DMS153 treated with DMSO at 0.1 percent for 48 hours (cell line): Measurements from ENCODE around the gene SYT2.
"Not testable (repeated sequence)": the region's sequence is repeated elsewhere in the genome, so short reads cannot be mapped to it uniquely, and the experiment has no call there.

Experiments
- DNase-seq: peaks from one replicate; lab custom pipeline; 2025; ENCODE audit not compliant: unreplicated experiment; lab: John Stamatoyannopoulos, UW

The SYT2 gene

DNA sequence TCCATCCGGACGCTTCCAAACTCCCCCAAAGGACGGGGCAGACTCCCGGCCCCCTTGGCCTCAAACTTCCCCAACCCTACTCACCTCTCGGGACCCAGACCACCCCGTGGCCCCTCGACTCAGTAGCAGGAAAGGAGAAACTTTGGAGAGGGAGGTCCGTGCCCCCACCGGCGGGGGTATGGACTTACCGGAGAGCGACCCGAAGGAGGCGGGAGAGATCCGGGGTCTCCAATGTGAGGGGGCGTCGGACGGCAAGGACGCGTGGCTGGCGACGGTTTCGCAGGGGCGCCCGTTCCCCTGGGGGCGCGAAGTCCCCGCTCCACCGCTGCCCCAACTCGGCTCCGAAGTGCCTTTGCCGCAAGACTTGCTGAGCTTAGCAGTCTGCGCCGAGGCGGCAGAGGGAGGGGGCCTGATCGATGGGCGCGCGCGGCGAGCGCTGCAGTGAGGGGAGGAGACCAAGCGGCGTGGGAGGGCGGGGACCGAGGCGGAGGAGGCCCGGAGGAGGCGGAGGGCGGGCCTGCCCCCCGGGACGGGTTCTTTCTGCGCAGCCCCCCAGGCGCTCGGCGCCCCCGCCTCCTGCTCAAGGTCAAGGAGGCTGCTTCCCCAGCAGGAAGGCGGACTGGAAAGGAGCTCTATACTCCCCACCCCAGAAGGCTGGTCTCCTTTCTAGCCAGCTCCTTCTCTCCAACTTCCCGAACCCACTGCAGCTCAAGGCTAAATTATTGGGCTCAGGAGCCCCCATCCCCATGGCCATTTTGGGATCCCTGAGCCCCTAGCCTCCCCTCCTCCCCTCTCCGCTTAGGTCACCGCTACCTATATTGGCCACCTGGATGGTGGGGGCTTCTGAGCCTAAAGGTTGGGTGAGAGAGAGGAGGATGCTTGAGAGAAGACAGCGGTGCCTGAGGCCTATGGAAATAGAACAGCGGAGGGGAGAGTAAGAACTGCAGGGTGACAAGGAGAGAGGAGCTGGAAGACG lies at the start of gene SYT2:
TSS of gene SYT2 (minus strand) at position 385 of the 976 bp plus-strand sequence. CDS start 104,682 bp downstream, outside the sequence.
- DNase-seq, result peak; percentile 37

DNA sequence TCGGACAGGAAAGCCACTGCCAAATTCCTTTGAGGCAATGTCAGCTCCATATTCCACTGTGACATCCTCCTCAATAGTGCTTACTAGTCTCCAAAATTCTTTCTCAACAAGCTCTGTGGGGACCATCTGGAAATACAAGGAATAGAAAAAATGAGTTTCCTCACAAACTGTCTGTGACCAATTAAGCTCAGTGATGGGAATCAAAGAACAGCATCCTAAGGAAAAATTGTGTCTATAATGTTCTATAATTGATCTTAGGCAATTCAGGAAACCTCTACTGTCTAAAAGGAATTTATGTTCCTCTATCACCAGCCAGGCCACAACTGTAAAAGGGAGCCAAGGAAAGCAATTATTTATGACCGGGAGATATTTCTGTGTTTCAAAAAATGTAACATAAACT lies 46.1 kb upstream of the SYT2 start:
- no peak for DNase-seq

DNA sequence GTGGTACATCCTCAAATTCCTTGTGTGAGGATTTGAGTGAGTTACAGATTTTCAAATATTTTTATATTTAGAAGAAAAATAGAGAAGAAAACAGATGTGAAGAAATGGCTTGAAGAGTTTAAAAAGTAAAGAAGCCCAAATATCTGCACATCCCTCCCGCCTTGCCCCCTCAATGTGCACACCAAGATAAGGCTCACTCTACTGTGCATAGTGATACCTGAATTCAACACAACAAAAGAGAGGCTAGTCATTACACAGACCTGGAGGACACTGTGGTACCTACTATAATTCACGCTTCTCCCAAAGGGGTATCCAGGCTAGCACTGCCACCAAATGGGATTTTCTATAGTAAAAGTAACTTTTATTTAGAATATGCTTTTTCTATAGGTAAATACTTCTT lies 44.0 kb upstream of the SYT2 start:
- DNase-seq, result no peak

DNA sequence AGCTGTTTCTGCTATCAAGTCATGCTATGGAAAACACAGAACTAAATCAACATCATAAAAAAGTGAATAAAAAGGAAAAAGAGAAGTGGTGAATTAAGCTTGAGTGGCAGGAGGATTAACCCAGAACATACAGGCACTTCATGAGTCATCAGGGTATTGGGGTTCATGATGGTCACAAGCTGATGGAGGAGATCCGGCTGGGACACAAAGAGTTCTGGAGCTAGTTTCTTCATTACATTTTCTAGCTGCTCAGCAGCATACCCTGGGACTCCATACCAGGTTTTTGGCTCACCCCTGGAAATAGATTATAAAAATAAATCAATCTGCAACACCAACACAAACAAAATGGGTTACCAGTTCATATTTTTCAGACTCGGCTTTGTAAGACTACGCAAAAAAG lies 42.5 kb upstream of the SYT2 start:
- no peak for DNase-seq

DNA sequence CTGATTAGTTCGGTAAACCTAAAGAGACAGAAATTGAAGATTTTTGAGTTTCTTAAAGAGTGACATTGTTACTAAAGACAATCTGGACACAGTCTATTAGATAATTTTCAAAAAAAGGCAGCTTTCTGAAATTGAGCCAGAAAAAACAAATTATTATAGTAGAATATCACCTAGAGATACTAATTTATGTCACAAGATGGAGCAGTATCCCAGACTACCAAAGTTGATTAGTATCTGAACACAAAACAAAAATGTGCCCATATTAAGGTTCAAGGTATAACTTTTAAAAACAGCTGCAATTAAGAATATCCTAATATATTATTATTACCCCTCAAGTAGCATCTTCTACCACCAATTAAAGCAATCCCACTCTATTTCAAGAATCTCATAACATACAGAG lies 40.5 kb upstream of the SYT2 start:
- no peak for DNase-seq

DNA sequence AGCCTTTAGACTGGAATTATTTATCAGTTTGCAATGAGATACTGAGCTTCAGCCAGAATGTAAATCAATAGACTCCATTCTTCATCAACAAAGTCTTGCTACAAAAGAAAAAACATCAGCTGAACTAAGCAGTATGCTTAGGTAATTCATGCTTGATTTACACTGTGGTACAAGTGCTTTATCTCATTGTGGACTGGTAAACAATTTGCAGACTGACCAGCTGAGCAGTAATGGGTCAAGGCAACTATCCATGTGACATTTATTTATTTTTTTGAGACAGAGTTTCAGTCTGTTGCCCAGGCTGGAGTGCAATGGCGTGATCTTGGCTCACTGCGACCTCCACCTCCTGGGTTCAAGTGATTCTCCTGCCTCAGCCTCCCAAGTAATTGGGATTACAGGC lies 39.8 kb upstream of the SYT2 start:
- DNase-seq, result no peak

DNA sequence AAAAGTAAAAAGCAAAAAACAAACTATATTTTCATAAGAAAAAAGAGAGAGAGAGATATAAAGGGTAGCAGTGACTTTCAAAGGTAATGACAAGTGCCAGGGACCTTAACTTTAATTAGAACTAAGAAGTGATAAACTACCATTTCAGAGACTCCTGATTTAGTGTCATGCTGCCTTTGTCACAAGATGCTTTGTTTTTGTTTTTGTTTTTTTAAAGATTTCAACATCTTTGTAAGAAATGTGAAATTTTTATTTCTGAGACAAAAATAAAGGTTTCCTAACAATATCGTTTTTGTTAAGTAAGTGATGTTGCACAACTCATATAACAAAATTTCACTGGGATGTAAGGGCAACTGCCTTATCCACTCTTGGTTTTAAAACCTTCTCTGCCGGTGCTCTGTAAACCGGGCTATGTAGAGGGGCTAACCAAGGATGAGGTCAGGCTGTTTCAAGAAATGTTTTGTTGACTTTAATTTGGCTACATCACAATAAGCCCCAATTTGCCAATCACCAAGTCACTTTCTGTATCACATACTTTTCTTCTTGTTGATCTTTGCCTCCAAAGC lies 35.2 kb upstream of the SYT2 start:
- DNase-seq, result no peak

DNA sequence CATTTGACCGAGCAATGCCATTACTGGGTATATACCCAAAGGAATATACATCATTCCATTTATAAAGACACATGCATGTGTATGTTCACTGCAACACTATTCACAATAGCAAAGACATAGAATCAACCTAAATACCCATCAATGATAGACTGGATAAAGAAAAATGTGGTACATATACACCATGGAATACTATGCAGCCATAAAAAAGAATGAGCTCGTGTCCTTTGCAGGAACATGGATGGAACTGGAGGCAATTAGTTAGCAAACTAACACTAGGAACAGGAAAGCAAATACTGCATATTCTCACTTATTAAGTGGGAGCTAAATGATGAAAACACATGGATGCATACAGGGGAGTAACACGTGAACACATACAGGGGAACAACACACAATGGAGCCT lies 34.5 kb upstream of the SYT2 start:
- not testable (repeated sequence) for DNase-seq

DNA sequence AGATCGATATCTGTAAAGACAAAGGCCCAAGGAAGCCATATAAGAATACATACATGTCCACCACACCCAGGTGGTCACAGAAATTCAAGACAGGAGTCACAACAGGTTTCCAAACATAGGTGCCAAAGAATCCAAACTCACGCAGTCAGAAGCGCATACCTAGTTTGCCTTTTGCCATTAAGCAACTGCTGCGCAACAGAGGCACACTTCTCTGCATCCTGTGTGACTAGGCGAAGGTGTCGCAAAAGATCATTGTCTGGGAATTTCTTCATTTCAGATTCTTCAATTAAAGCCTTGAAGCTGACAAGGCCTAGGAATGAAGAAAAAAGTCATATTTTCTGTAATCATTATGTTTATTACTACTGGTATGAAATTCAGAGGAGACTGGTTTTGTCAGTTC lies 32.2 kb upstream of the SYT2 start:
- DNase-seq, result no peak

DNA sequence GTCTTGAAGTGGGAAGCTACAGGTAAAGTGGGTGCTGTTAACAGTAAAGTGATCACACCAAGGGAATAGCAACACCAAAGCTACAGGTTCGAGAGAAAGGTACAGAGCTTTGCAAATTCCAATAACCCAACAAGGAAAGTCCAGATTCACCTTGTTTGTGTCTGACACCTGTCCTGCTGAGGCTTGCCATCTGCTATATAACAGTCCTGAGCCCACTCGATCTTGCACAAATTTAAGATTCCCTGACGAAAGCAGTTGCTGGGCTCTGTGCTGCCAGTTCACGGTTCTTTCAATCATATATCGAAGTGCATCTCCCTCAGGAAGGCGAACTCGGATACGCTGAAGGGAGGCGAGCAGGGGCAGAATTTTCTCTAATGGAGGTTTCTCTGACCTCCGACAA lies 23.0 kb upstream of the SYT2 start:
- DNase-seq, result no peak

DNA sequence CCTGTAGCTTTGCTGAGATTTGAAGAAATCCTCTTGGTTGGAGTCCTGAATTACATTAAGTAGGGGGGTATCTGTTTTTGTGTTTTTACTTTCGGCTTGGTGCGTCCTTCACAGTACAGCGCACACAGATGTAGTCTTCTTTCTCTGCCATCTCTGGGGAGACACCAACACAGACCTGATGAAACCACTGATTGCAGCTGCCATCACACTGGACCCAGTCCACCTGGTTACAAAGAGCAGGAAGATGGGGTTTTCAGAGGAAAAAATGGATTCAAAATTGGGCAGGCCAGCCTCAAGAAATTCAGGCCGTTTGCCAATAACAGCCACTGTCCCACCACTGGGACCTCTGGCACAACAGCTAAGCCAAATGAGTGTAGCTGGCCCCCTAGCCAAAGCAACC lies 18.7 kb upstream of the SYT2 start:
- DNase-seq, result no peak

DNA sequence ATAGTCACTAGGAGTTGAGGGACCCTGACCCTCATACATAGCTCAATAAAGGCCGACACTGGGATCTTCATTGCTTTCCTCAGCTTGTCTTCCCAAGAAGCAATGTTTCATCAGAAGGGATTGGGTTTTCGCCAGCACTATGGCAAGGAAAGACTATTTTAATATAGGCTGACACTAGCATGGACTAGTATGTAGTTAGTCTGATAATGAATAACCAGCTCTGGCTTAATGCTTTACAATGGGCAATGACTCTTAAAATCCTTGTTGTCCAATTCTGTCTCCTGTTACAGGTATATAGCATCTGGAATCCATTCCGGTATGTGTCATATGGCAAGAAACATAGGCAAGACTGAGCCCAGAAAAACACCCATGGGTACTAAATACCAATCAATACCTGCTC lies 15.3 kb upstream of the SYT2 start:
- DNase-seq, result no peak

DNA sequence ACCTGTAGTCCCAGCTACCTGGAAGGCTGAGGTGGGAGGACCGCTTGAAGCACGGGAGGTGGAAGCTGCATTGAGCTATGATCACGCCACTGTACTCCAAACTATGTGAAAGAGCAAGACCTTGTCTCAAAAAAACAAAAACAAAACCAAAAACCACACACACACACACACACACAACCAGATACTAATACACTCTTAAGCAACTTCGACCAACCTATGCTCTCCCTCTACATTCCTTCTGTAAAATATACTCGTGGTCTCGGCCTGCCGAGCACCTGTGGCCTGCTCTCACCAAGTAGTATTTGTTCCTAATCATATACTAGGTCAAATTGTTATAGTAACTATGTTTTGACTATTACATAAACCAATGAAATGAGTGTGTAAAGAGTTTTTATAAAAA lies 13.5 kb upstream of the SYT2 start:
- no peak for DNase-seq

DNA sequence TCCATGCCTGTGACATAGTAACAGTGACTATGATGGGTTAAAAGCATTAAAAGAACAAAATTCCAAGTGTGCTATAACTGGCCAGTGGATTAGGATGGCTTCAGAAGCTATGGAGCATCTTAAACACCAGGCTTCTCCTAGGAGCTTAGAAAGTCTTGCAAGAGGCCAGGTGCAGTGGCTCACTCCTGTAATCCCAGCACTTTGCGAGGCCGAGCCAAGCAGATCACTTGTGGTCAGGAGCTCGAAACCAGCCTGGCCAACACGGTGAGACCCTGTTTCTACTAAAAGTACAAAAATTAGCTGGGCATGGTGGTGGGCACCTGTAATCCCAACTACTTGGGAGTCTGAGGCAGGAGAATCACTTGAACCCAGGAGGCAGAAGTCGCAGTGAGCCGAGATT lies 12.8 kb upstream of the SYT2 start:
- not testable (repeated sequence) for DNase-seq

DNA sequence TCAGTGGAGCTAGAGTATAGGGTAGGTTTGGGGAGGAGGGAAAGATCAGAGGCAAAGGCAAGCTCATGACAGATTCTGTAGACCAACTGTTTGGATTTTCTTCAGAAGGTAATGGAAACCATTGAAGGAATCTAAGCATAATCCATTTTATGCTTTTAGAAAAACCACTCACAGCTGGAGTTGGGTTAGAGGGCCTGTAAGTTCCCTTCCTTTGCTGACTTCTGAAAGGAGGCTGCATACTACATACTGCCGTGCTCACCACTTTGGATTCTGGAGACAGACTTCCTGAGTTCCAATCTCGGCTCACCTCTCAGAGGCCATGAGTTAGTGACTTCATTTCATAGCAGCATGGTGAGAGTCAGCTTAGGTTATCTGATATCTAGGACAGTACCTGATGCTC lies 6.4 kb upstream of the SYT2 start:
- no peak for DNase-seq

DNA sequence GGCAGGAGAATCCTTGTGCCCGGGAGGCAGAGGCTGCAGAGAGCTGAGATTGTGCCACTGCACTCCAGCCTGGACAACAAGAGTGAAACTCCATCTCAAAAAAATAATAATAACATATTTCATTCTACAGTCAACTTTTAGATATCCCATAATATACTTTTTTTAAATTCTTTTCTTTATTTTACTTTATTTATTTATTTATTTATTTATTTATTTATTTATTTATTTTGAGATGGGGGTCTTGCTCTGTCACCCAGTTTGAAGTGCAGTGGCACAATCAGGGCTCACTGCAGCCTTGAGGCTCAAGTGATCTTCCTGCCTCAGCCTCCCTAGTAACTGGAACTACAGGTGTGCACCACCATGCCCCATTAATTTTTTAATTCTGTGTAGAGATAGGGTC lies 3.9 kb upstream of the SYT2 start:
- DNase-seq, result not testable (repeated sequence)

DNA sequence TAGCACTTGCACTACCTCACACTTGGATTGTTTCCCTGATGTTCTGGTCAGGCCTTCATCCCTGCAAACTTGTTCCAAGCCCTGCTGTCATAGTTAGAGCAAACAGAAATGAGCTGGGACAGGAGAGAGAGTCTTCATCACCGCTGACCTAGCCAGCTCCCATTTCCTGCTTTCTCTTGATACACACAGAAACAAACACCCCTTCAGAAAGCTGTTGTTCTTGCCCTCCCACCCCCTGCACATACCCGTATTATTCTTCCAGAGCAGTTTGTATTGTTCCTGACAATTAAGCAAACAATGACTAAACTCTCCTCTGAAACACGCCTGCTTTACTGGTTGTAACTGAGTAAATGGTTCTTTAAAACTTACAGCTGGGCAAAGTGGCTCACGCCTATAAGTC lies 2.9 kb upstream of the SYT2 start:
- peak; percentile 88 for DNase-seq

DNA sequence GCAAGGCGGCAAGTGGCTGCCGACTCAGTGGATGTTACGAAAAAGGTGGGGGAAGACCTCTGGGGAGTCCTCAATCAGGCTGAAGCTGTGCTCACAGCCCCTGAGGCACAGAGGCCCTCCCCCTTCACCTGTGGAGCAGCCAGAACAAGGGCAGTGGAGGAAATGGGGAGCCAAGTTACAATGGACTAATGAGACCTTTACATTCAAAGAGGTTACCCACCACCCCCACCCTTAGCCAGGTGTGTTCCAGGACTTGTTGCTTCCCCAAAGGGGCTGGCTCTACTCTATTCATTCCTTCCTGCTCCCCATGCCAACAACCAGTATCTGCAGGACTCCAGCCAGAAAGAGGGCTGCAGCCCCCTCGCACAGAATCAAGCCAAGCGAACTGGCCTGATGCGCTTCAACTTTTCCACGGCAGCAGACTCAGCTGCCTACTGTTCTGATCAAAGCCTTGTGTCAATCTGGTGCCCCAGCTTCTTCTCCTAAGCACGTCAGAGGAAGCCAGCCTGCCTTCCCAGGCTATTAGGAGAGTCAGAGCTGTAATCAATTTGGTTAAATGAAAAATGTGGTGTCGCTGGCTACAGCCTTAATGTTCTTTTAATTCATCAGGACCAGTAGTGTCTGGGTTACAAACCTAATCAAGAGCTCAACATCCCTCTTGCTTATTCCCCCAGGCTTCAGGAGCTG lies 1.8 kb upstream of the SYT2 start:
- DNase-seq, result no peak

DNA sequence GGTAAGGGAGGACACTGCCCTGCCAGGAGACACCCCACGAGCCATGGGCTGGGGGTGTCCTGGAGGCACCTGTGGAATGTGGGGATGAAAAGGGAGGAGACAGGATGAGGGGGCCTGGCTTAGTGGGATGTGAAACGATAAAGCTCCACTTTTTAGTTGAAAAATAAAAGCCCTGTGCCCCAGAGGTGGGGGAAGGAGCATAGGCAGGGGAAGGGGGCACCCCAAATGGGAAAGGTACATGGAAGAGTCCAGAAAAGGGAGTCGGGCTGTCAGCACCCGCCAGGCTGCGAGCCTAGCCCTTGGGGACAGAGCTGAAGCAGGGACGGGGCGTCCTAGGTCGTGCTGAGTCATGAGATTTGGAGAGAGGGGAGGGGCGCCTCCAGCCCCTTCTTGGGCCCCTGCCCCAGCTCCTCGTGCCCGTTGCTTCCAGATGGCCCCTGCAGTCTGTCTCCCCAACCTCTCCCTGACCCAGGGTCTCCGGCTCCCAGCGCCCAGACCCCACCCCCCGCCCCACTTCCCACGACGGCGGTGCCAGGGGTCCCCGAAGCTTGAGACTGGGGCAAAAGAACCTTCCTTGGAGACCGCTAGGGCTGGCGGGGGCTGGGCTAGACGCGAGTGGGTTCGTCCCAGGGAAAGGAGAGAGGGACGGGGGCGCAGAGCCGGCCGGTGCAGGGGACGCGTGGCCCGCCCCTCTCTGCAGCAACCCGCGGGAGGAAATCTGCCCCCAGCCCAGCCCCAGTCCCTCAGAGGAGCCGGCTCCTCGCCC lies 795 bp downstream of the SYT2 start:
- DNase-seq, result no peak

DNA sequence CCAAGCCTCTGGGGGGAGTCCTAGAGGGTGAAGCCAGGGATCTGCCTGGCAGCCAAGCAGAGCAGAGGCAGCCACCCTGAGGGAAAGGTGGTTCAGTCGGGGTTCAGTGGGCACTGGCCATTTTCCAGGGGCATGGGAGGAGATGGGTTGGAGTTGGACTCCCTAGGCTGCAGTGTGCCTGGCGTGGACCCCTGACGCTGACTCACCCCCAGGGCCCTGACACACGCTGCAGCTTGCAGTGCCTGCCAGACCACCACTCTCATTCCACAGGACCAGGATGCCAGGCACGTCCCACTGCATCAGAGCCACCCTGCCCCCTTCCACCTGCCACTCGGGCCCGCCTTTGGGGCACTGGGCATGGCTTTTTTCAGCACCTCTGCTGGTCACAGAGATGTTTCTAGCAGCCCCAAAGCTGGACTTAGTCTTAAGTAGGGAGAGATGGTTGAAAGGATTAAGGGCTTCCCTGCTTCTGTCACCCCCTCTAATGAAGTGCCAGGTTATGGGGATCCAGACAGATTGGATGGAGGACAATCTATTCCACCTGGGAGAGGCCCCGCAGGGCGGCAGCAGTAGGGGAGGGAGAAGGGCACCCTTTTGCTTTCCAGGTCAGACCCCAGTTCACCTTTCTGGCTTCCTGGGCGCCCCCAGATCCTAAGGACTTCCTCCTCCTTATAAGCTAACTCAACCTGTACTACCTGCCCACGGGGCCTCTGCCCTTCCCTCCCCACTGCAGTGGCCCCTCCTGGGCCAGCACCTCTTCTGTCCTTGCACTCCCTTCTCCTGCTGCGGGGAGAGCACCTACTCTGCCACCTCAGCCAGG lies 1.6 kb downstream of the SYT2 start:
- no peak for DNase-seq
